Astrocyte (in vitro differentiated cells and primary cell): ENCODE measurements around the gene GPR158. TPM values are rescaled to one million over a fixed set of nuclear protein-coding genes. Genes with fewer than 3 reads are reported as not detected.

Source experiments
- DNase-seq: peaks from one replicate; pipeline ENCODE4 v3.0.0-alpha.2; 2010; ENCODE audit warnings: low read depth
- FAIRE-seq: peaks from 2 replicates; lab custom pipeline; 2011; peaks lifted over from hg19 to GRCh38; lab: Jason Lieb, UNC
- H2AFZ ChIP-seq: 2 replicates; pipeline ENCODE4 v1.6.0; 2012; ENCODE audit warnings: low read depth, low read length, inconsistent platforms
- H3K27ac ChIP-seq: 2 replicates; pipeline ENCODE4 v1.5.1; 2011; ENCODE audit warnings: low read depth, low read length, inconsistent platforms
- H3K27me3 ChIP-seq: 2 replicates; pipeline ENCODE4 v1.6.0; 2011; ENCODE audit warnings: low read length, inconsistent platforms; ENCODE audit not compliant: insufficient read depth
- H3K36me3 ChIP-seq: 2 replicates; pipeline ENCODE4 v1.5.1; 2011; ENCODE audit warnings: low read length, inconsistent platforms; ENCODE audit not compliant: insufficient read depth
- H3K4me1 ChIP-seq: 2 replicates; pipeline ENCODE4 v1.5.1; 2011; ENCODE audit warnings: low read length, inconsistent platforms; ENCODE audit not compliant: insufficient read depth
- H3K4me2 ChIP-seq: 2 replicates; pipeline ENCODE4 v1.6.0; 2012; ENCODE audit warnings: low read length, inconsistent platforms
- H3K4me3 ChIP-seq: 2 replicates; pipeline ENCODE4 v1.5.1; 2011; ENCODE audit warnings: low read depth, mild to moderate bottlenecking, low read length, inconsistent platforms; ENCODE audit not compliant: insufficient read depth
- H3K79me2 ChIP-seq: 2 replicates; pipeline ENCODE4 v1.6.0; 2012; ENCODE audit warnings: mild to moderate bottlenecking, low read length, inconsistent platforms; ENCODE audit not compliant: insufficient read depth
- H3K9ac ChIP-seq: 2 replicates; pipeline ENCODE4 v1.6.0; 2012; ENCODE audit warnings: mild to moderate bottlenecking, low read length, inconsistent platforms
- H3K9me3 ChIP-seq: 2 replicates; pipeline ENCODE4 v1.5.1; 2012; ENCODE audit warnings: low read depth, mild to moderate bottlenecking, low read length, inconsistent platforms; ENCODE audit not compliant: insufficient read depth
- H4K20me1 ChIP-seq: 2 replicates; pipeline ENCODE4 v1.6.0; 2012; ENCODE audit warnings: low read length, inconsistent platforms; ENCODE audit not compliant: insufficient read depth
- H3K27ac Mint-ChIP-seq: one replicate; pipeline ENCODE4 v1.8.0; 2021; ENCODE audit warnings: mild to moderate bottlenecking, mixed read lengths; ENCODE audit not compliant: unreplicated experiment
- H3K27me3 Mint-ChIP-seq: one replicate; pipeline ENCODE4 v1.8.0; 2021; ENCODE audit warnings: low read depth, mixed read lengths; ENCODE audit not compliant: unreplicated experiment
- H3K36me3 Mint-ChIP-seq: one replicate; pipeline ENCODE4 v1.8.0; 2021; ENCODE audit warnings: low read depth, mixed read lengths; ENCODE audit not compliant: unreplicated experiment
- H3K4me1 Mint-ChIP-seq: one replicate; pipeline ENCODE4 v1.8.0; 2021; ENCODE audit warnings: low read depth, mixed read lengths; ENCODE audit not compliant: unreplicated experiment
- H3K4me3 Mint-ChIP-seq: one replicate; pipeline ENCODE4 v1.8.0; 2021; ENCODE audit warnings: mild to moderate bottlenecking, moderate library complexity, mixed read lengths; ENCODE audit not compliant: unreplicated experiment
- H3K9me3 Mint-ChIP-seq: one replicate; pipeline ENCODE4 v1.8.0; 2021; ENCODE audit warnings: mild to moderate bottlenecking, mixed read lengths; ENCODE audit not compliant: unreplicated experiment
- EZH2 ChIP-seq: IDR thresholded peaks from 2 replicates; pipeline ENCODE4 v1.6.1; 2012; ENCODE audit warnings: mild to moderate bottlenecking, low read length, inconsistent platforms; ENCODE audit not compliant: insufficient read depth
- total RNA-seq: library from RNA; stranded (reverse); gene quantifications from 2 replicates; pipeline ENCODE4 v1.2.1, GENCODE V29; 2021
- TF ChIP-seq, protein P1 (sequence below): IDR thresholded peaks from 2 replicates; pipeline ENCODE4 v1.5.1; 2011; ENCODE audit warnings: low read depth, mild to moderate bottlenecking, inconsistent platforms, low read length, moderate library complexity; ENCODE audit not compliant: insufficient read depth

The GPR158 gene
- total RNA-seq, 1 donor from 2014 or later, result 0.27 TPM

DNA sequence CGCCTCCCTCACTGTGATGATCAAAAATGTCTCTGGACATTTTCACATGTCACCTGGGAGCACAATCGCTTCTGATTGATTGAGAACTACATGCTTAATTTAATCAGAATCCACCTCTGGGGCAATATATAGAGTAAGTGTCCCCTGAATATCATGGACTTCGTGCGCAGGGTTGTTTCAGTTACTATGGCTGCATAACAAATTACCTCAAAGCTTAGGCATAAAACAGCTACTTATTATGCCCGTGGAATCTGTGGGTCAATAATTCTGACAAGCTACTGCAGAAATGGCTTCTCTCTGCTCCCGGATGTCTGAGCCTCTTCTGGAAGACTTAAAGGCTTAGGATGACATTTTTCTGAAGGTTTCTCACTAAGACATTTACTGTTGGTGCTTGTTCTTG, 334.4 kb downstream of the GPR158 start:
- FAIRE-seq (no peak), DNase-seq (no peak)
- Histone ChIP-seq H3K79me2 (no peaks in the 10 kb centered on the region), H3K4me2 (no peak overlapping the region), H3K36me3 (no peaks in the 10 kb centered on the region), H2AFZ (no peak overlapping the region), H3K9ac (no peak overlapping the region), H3K4me3 (no peak overlapping the region), H3K9me3 (no peaks in the 10 kb centered on the region), H4K20me1 (no peaks in the 10 kb centered on the region), H3K27me3 (no peaks in the 10 kb centered on the region), H3K4me1 (no peaks in the 10 kb centered on the region), H3K27ac (no peak overlapping the region)
- Mint-ChIP-seq H3K36me3 (no peaks in the 10 kb centered on the region), H3K27me3 (no peaks in the 10 kb centered on the region), H3K4me3 (no peak overlapping the region), H3K4me1 (peaks cover 6% of the 10 kb centered on the region), H3K9me3 (no peaks in the 10 kb centered on the region), H3K27ac (no peak overlapping the region)
- TF ChIP-seq, protein P1, sequence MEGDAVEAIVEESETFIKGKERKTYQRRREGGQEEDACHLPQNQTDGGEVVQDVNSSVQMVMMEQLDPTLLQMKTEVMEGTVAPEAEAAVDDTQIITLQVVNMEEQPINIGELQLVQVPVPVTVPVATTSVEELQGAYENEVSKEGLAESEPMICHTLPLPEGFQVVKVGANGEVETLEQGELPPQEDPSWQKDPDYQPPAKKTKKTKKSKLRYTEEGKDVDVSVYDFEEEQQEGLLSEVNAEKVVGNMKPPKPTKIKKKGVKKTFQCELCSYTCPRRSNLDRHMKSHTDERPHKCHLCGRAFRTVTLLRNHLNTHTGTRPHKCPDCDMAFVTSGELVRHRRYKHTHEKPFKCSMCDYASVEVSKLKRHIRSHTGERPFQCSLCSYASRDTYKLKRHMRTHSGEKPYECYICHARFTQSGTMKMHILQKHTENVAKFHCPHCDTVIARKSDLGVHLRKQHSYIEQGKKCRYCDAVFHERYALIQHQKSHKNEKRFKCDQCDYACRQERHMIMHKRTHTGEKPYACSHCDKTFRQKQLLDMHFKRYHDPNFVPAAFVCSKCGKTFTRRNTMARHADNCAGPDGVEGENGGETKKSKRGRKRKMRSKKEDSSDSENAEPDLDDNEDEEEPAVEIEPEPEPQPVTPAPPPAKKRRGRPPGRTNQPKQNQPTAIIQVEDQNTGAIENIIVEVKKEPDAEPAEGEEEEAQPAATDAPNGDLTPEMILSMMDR, result no peak
- TF ChIP-seq EZH2, result no peak

DNA sequence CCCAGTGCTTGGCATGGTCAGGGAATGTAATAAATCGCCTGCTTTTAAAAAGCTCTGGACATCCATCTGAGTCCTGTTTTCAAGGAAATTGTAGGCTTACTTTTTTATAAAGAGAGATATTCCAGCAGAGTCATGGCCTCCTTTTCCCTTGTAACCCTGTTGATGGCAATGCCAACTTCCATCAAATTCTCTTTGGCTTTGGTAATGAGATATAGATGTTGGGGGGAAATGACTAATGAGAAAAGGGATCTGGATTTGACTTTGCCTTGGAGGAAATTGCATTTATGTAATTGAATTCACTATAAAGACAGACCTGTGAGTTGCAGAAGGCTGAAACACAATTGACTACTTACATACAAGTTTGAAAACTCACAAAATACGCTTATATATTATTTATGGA, 347.5 kb downstream of the GPR158 start:
- Histone ChIP-seq H3K9me3 (no peaks in the 10 kb centered on the region), H2AFZ (no peak overlapping the region), H3K9ac (no peak overlapping the region), H3K4me2 (no peak overlapping the region), H3K4me3 (no peak overlapping the region), H3K27ac (no peak overlapping the region), H3K27me3 (no peaks in the 10 kb centered on the region), H3K4me1 (no peaks in the 10 kb centered on the region), H4K20me1 (no peaks in the 10 kb centered on the region), H3K36me3 (no peaks in the 10 kb centered on the region), H3K79me2 (no peaks in the 10 kb centered on the region)
- Mint-ChIP-seq H3K36me3 (no peaks in the 10 kb centered on the region), H3K27me3 (no peaks in the 10 kb centered on the region), H3K4me3 (no peak overlapping the region), H3K9me3 (peaks cover 4% of the 10 kb centered on the region), H3K27ac (no peak overlapping the region), H3K4me1 (no peaks in the 10 kb centered on the region)
- FAIRE-seq (no peak), DNase-seq (no peak)
- TF ChIP-seq, protein P1, result no peak
- TF ChIP-seq EZH2, result no peak

DNA sequence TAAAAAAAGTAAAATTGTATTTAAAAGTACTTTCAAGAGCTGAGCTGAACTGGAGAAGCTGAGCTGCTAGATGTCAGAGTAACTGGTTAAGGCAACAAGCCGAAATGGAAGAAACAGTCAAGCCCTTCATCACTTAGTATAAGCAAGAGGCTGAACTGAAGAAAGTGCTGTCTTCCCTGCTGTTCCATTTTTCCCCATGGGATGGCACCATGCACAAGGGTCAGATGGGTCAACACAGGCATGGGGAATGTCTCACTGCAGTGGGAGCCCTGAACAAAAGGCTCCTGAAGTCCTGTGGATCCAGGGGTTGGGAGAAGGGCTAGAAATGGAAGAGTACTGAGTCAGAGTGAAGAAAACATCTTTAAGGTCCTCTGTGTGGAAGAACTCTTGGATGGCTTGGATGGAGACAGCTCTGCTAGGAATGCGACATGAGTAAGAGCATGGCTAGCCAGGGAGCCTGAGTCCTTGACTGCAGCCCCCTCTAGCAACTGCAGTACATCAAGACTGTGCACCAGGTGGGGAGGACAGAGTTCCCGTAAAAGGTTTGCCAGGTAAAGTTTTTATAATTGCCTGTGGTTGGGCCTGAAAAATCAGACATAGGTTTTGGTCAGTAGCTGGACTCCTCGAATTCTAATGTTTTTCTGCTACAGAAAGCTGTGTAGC, 348.3 kb downstream of the GPR158 start:
- H3K4me1 ChIP-seq, result no peaks in the 10 kb centered on the region
- no peaks in the 10 kb centered on the region for H3K27me3 ChIP-seq
- H3K36me3 ChIP-seq, result no peaks in the 10 kb centered on the region
- Mint-ChIP-seq H3K27me3 (no peaks in the 10 kb centered on the region), H3K9me3 (peaks cover 4% of the 10 kb centered on the region), H3K4me3 (no peak overlapping the region), H3K27ac (no peak overlapping the region), H3K4me1 (no peaks in the 10 kb centered on the region), H3K36me3 (no peaks in the 10 kb centered on the region)
- no peaks in the 10 kb centered on the region for H3K9me3 ChIP-seq
- H4K20me1 ChIP-seq, result no peaks in the 10 kb centered on the region
- no peak overlapping the region for H3K4me2 ChIP-seq
- H3K4me3 ChIP-seq, result no peak overlapping the region
- FAIRE-seq (no peak), DNase-seq (peak; percentile 8)
- no peak overlapping the region for H3K9ac ChIP-seq
- TF ChIP-seq EZH2, result no peak
- TF ChIP-seq, protein P1, result peak; percentile 34
- no peaks in the 10 kb centered on the region for H3K79me2 ChIP-seq
- H2AFZ ChIP-seq, result no peak overlapping the region
- H3K27ac ChIP-seq, result no peak overlapping the region
